Fibroblast of the aortic adventitia (primary cell): ENCODE measurements around the gene SLC6A5. TPM values are rescaled to one million over a fixed set of nuclear protein-coding genes. Genes with fewer than 3 reads are reported as not detected.
"Not testable (repeated sequence)": the region's sequence is repeated elsewhere in the genome, so short reads cannot be mapped to it uniquely, and the experiment has no call there.

Experiments used
- DNase-seq: peaks from one replicate; pipeline ENCODE4 v3.0.0-alpha.2; 2010; ENCODE audit warnings: low read depth
- H3K4me3 ChIP-seq: 2 replicates; pipeline ENCODE4 v1.5.1; 2011; ENCODE audit warnings: low read depth, mild to moderate bottlenecking, control low read depth, low read length, moderate library complexity
- total RNA-seq: library from RNA; depleted of rRNA; stranded (reverse); fragments of >200 nt; gene quantifications from 2 replicates; pipeline ENCODE4 v1.2.3, GENCODE V29; 2012; ENCODE audit warnings: low replicate concordance
- TF ChIP-seq, protein P1 (sequence below): IDR thresholded peaks from 2 replicates; pipeline ENCODE4 v1.5.1; 2011; ENCODE audit warnings: mild to moderate bottlenecking, low read length, control low read depth, inconsistent platforms; ENCODE audit not compliant: insufficient read depth

SLC6A5 gene
- total RNA-seq: not detected in 2 replicates

- H3K4me3 ChIP-seq: no peak within 1 kb of the TSS
- TF ChIP-seq, protein P1, sequence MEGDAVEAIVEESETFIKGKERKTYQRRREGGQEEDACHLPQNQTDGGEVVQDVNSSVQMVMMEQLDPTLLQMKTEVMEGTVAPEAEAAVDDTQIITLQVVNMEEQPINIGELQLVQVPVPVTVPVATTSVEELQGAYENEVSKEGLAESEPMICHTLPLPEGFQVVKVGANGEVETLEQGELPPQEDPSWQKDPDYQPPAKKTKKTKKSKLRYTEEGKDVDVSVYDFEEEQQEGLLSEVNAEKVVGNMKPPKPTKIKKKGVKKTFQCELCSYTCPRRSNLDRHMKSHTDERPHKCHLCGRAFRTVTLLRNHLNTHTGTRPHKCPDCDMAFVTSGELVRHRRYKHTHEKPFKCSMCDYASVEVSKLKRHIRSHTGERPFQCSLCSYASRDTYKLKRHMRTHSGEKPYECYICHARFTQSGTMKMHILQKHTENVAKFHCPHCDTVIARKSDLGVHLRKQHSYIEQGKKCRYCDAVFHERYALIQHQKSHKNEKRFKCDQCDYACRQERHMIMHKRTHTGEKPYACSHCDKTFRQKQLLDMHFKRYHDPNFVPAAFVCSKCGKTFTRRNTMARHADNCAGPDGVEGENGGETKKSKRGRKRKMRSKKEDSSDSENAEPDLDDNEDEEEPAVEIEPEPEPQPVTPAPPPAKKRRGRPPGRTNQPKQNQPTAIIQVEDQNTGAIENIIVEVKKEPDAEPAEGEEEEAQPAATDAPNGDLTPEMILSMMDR: no peak
- DNase-seq: peak; percentile 35
Observed at GRCh38 chr11:20599221-20600019, at the start of gene SLC6A5. TSS of gene SLC6A5 (plus strand) at chr11:20599608. CDS start at chr11:20599673, 65 bp downstream.

GRCh38 chr11:20551096-20551495 lies 48.3 kb upstream of the SLC6A5 start:
- no peak overlapping the region for H3K4me3 ChIP-seq
- DNase-seq: no peak
- TF ChIP-seq, protein P1: no peak

DNA sequence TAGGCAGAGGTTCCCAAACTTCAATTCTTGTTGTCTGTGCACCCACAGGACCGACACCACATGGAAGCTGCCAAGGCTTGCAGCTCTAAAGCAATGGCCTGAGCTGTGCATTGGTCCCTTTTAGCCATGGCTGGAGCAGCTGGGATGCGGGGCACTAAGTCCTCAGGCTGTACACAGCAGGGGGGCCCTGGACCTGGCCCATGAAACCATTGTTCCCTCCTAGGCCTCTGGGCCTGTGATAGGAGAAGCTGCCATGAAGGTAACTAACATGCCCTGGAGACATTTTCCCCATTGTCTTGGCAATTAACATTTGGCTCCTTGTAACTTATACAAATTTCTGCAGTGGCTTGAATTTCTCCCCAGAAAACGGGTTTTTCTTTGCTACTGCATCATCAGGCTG lies 43.6 kb upstream of the SLC6A5 start:
- no peak overlapping the region for H3K4me3 ChIP-seq
- TF ChIP-seq, protein P1: no peak
- DNase-seq: no peak

DNA sequence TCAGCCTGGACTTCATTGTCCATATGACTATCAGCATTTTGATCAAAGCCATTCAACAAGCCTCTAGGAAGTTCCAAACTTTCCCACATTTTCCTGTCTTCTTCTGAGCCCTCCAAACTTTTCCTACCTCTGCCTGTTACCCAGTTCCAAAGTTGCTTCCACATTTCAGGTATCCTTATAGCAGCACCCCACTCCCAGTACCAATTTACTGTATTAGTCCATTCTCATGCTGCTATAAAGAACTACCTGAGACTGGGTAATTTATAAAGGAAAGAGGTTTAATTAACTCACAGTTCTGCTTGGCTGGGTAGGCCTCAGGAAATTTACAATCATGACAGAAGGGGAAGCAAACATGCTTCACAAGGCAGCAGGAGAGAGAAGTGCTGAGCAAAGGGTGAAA lies 43.0 kb upstream of the SLC6A5 start:
- DNase-seq, H3K4me3 ChIP-seq: not testable (repeated sequence)

GRCh38 chr11:20558741-20559140 lies 40.7 kb upstream of the SLC6A5 start:
- no peak for DNase-seq
- no peak overlapping the region for H3K4me3 ChIP-seq
- TF ChIP-seq, protein P1: no peak

DNA sequence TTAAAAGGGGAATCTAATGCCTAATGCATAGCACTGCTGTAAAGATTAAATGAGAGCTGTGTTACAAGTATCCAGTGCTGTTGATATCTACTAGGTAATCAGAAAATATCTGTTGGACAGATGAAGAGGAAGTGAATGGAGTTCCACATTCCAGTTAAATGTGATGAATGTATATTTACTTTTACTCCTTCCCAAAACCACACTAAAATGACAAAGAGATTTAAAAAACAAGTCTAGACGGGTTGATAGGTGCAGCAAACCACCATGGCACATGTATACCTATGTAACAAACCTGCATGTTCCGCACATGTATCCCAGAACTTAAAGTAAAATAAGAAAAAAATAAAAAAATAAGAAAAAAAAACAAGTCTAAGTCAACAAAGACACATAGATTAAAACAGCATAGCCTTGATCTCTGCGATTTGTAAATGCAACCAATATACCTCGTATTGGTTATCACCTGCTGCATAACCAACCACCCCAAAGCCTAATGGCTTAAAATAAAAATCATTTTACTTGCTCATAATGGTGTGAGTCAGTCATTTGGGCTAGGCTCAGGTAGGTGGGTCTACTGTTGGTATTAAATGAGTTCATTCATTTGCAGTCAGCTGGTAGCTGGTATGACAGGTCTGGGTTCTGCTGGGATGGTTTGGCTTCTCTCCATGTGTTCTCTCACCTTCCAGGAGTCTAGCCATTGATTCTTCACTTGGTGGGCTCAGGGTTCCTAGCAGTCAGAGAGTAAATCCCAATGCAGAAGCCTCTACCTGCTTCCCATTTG lies 39.7 kb upstream of the SLC6A5 start:
- H3K4me3 ChIP-seq: no peak overlapping the region
- TF ChIP-seq, protein P1: no peak
- DNase-seq: no peak

GRCh38 chr11:20561915-20562314 lies 37.5 kb upstream of the SLC6A5 start:
- TF ChIP-seq, protein P1: no peak
- no peak for DNase-seq
- H3K4me3 ChIP-seq: no peak overlapping the region
